GM19438 (cell line): ENCODE results near the gene STIMATE.

Source experiments
- ATAC-seq: cut with Tn5 transposase; IDR thresholded peaks from one replicate; pipeline ENCODE4 v1.9.1; 2021; ENCODE audit warnings: low read depth; ENCODE audit not compliant: unreplicated experiment

The STIMATE gene

GRCh38 chr3:52843108-52843865 lies 54.1 kb downstream of the STIMATE start:
- ATAC-seq: no peak

GRCh38 chr3:52842424-52842823 lies 54.9 kb downstream of the STIMATE start:
- no peak for ATAC-seq

GRCh38 chr3:52841981-52842340 lies 55.4 kb downstream of the STIMATE start:
- ATAC-seq: no peak

- no peak for ATAC-seq
These were observed 56.0 kb downstream of the STIMATE start for GRCh38 chr3:52841211-52841980.

GRCh38 chr3:52839892-52840545 lies 57.3 kb downstream of the STIMATE start:
- no peak for ATAC-seq

GRCh38 chr3:52839268-52839575 lies 58.1 kb downstream of the STIMATE start:
- no peak for ATAC-seq

- ATAC-seq: no peak
These were observed 58.6 kb downstream of the STIMATE start for GRCh38 chr3:52838561-52839267.

- no peak for ATAC-seq
These were observed 60.4 kb downstream of the STIMATE start for GRCh38 chr3:52836986-52837385.

GRCh38 chr3:52836471-52836845 lies 60.9 kb downstream of the STIMATE start:
- ATAC-seq: no peak

- ATAC-seq: no peak
These were observed 61.4 kb downstream of the STIMATE start for GRCh38 chr3:52835766-52836470.

- no peak for ATAC-seq
These were observed 62.4 kb downstream of the STIMATE start, which contains the start of gene MUSTN1 for GRCh38 chr3:52834871-52835501. TSS of gene MUSTN1 (minus strand) at chr3:52835019. CDS start at chr3:52834948, 71 bp downstream.

- ATAC-seq: no peak
These were observed 64.1 kb downstream of the STIMATE start for GRCh38 chr3:52833202-52833601.

GRCh38 chr3:52831500-52832301 lies 65.6 kb downstream of the STIMATE start:
- ATAC-seq: no peak

GRCh38 chr3:52830535-52831258 lies 66.7 kb downstream of the STIMATE start, which contains the start of gene ITIH4:
TSS of gene ITIH4 (minus strand) at chr3:52830672. CDS start at chr3:52830642, 30 bp downstream.
- ATAC-seq: no peak

GRCh38 chr3:52829906-52830463 lies 67.4 kb downstream of the STIMATE start:
- no peak for ATAC-seq

- no peak for ATAC-seq
These were observed 67.9 kb downstream of the STIMATE start for GRCh38 chr3:52829482-52829881.

GRCh38 chr3:52827866-52828376 lies 69.4 kb downstream of the STIMATE start:
- ATAC-seq: no peak

- ATAC-seq: no peak
These were observed 69.9 kb downstream of the STIMATE start for GRCh38 chr3:52827441-52827840.
